Right renal cortex interstitium (tissue), 3 donors: Measurements from ENCODE around the gene UROS. TPM values are rescaled to one million over a fixed set of nuclear protein-coding genes. Genes with fewer than 3 reads are reported as not detected.

Experiments used
- DNase-seq, 3 donors: peaks; one replicate each; pipeline ENCODE4 v3.0.0-alpha.2; 2013; ENCODE audit warnings: low read depth in 3 of 3, low spot score in 2 of 3
- polyA plus RNA-seq, 3 donors: library from polyadenylated mRNA; unstranded; fragments of 120-200 nt; gene quantifications; one replicate each; pipeline ENCODE4 v1.2.1, GENCODE V29; 2013; ENCODE audit not compliant: insufficient read length in 3 of 3

UROS gene
- 10 to 100 TPM; 59.7 to 65.8 (median 59.8) TPM for polyA plus RNA-seq

DNA sequence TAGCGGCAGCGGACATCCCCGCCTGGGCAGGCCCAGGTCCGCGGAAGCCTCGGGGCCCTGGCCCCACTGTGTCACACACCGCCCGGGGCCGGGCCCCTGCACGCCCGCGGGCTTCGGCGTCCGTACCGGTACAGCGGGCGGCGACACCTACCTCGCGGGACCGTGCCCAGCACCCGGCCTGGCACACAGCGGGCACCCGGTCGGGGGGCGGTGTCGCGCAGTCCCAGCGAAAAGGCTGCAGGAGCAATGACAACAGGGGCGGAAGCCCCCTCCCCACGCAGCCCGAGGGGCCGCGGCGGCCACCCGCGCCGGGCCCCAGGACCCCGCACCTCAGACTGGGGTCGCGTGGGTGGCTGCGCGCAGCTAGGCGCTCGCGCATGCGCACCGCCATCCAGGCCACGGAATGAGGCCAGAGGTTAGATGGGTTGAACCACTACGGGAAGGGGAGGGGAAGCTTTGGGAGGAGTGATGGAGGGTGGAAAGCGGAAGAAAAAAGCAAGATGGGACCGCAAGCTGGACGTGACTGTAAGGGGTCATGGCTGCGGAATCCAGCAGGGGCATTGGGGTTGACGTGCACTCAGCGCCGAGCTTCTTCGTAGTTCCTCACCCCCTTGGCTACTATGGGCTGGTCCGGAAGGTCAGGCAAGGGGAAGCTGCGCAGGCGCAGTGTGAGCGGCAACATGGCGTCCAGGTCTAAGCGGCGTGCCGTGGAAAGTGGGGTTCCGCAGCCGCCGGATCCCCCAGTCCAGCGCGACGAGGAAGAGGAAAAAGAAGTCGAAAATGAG is at the start of gene UROS, which contains the start of gene BCCIP:
TSS of gene UROS (minus strand) at position 381 of the 785 bp plus-strand sequence. CDS start 6,759 bp downstream, outside the sequence.
TSS of gene BCCIP (plus strand) at position 669 of the 785 bp plus-strand sequence. CDS start at position 681, 12 bp downstream.
- peak; percentile 84 to 94 (median 86) for DNase-seq

- DNase-seq = no peak
Observed at GRCh38 chr10:125871338-125871737, 48.3 kb upstream of the UROS start.

GRCh38 chr10:125868372-125868975 is 45.4 kb upstream of the UROS start:
- no peak for DNase-seq

- DNase-seq = no peak
Observed at GRCh38 chr10:125866421-125867029, 43.5 kb upstream of the UROS start.

DNA sequence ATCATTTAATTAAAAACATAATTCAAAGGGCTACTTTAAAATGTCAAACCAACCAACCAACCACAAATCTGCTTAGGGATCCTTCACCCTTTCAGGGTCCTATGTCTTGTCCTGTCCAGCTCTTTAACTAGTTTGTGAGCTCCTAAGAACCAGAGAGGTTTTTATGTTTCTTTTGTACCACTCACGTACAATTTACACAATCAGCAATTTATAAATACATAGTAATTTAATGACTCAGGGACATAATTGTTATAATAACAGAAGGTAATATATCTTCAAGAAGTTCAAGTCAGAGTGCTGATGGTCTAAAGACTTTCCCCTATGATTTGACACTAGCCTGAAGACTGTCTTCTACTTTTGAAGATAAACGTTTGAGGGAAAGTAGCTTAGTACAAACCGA is 42.1 kb upstream of the UROS start:
- DNase-seq = no peak

- no peak for DNase-seq
Observed at GRCh38 chr10:125859128-125859817, 36.2 kb upstream of the UROS start.

DNA sequence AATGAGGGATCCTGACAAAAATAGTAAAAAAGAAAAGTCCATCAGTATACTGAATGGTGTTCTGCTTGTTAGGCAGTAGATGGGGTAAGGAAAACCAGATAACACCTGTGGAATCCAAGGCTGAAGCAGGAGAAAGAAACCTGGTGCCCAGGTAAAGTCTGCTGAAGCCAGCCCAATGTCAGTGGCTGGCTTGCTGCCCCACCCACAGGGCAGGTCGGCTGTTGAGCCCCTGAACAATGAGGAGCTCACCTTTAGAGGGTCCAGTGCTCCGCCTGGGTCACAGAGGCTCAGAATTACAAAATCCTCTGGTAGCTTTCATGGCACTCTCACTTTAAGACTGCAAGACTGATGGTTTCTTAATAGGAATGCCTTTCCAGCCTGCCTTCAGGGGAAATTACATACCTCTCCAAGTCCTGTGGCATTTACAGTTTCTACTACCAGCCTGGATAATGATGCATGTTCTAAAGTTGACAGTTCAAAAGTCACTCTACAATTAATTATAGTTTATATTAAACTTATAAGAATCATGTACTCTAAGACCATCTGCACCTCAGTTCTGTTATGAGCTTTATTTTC is 34.2 kb upstream of the UROS start:
- DNase-seq = no peak

DNA sequence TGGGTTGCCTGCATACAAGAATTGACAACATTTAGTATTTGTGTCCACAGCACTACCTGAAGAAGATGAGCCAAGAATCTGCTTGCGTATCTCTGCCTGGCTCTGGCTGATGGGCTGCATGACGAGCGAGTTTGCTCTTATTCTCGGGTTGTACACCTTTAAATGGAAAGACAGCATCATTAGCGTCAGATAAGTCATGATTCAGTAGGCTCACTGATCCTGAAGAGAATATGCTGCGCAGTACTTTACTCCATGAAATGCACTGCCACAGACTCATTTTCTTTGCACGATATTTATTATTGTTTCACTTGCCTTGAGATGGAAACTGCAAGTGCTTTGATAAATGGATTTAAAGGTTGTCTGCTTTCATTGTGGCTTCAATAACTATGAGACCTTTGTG is 29.4 kb upstream of the UROS start:
- no peak for DNase-seq

DNA sequence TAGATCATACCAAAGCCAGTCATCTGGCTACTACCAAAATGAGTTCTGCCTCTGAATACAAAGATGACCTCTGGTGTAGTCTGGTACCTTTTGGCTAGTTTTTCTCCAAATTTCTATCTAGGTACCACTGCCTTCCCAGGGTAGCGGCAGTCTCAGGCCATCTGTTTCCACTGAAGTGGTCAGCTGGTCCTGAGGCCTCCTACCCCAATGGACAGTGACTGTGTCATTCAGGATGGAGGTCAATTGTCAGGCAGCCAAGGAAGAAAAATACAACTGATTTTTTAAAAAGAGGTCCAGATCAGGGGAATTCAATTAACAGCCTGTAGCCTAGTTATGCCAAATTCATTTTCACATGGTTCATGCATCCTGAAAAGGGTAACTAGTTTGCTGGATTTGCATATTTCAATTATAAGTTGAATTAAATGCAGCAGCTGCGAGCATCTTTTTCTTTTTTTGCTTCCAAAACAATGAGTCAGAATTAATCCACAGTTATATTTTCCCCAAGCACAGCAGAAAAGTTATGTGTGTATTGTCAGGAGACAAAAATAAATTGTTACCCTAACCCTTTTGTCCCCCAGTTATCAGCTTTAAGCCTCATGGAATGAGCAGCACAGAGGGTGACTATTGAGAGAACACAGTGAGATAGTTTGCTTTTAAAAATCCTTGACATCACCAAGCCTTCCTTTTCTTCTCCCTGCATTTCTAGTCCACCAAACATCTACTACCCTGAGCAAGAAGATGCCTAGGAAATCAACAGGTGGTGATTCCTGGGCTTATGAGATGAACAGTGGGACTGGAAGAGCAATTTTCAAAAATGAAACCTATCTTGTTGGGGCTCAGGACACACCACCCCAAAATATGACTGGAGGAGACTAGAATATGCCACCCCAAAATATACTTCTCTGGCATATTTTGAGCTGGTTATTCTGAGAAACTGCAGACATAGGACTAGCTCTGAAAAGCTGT is 28.0 kb upstream of the UROS start:
- DNase-seq = no peak

- no peak for DNase-seq
Observed at GRCh38 chr10:125849448-125849847, 26.4 kb upstream of the UROS start.

GRCh38 chr10:125848857-125849256 is 25.8 kb upstream of the UROS start:
- no peak for DNase-seq

GRCh38 chr10:125848371-125848770 is 25.3 kb upstream of the UROS start:
- DNase-seq = no peak

GRCh38 chr10:125846894-125847293 is 23.8 kb upstream of the UROS start:
- DNase-seq = no peak

GRCh38 chr10:125845617-125846016 is 22.6 kb upstream of the UROS start:
- DNase-seq = no peak

DNA sequence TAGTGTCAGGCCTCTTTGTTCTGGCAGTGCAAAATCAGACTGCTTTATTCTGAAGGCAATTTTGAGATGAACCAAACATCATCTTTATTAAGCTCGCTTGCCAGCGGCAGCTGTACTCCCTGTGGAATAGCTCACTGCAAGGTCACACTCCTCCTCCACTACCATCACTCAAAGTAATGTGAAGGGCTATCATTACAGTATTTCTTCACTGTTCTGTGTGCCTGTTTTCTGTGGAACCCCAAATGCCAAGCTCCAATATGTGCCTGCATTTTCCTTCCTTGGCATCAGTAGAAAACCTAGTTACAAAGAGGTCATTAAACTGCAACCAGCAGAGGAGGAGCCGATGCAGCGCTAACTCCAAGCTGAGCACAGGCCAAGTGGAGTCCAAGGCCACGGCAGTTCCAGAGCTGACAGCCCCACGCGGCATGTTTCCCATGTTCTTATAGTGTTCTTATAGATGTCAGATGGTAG is 21.7 kb upstream of the UROS start:
- DNase-seq = no peak

- DNase-seq = no peak
Observed at GRCh38 chr10:125843603-125844329, 20.7 kb upstream of the UROS start.

- DNase-seq = no peak
Observed at GRCh38 chr10:125840955-125841354, 17.9 kb upstream of the UROS start.

DNA sequence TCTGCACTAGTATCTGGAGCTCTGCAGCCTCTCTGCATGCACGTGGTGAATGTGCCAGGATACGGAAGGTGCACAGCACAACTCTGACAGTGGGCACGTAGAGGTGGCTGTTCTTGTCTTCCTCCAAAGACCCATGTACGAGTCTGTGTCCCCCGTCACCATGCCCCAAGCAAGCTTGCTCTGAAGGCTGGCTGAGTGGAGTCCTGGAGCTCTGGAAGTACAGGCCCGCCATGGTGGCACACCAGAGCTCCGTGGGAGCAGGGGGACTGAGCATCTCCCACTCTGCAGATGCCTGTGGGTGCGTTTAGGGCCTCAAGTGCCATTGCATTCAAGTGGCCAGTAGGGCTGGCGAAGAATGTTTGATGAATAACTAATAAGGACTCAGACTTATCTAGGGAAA is 17.3 kb upstream of the UROS start:
- no peak for DNase-seq
